ENCODE measurements around the gene DPM3. TPM values are rescaled to one million over a fixed set of nuclear protein-coding genes. Genes with fewer than 3 reads are reported as not detected.

Gene DPM3
- total and polyA plus RNA-seq, 2 of the 13 experiments (the other 11 are each of a cell fraction or from before 2014, with no cell fraction given): 23.2 to 53.4 TPM

DNA sequence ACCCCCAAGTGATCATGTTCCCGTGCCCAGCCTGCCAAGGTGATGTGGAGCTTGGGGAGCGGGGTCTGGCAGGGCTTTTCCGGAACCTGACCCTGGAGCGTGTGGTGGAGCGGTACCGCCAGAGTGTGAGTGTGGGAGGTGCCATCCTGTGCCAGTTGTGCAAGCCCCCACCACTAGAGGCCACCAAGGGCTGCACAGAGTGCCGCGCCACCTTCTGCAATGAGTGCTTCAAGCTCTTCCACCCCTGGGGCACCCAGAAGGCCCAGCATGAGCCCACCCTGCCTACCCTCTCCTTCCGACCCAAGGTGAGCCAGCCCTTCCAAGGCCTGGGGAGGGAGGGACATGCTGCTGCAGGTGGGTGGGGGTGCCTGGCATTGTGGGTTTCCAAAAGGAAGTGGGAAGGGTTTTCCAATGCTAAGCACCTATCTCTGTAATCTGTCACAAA is 35.6 kb upstream of the DPM3 start:
- no peak overlapping the region for H3K27ac ChIP-seq (ENCODE audit: extremely low read length, insufficient read depth, low read length)
- intact Hi-C loops (cut with micrococcal nuclease; ENCODE audit: unreplicated experiment): loop anchor here (1.0 kb wide), 1 partner anchor 50 kb away; no protein-coding TSS in a partner anchor

More for the DNA sequence above, 35.6 kb upstream of the DPM3 start:
- Histone ChIP-seq H3K9me3 (ENCODE audit: low read length) (no peaks in the 10 kb centered on the region), H4K20me1 (ENCODE audit: insufficient read depth, low read length) (no peaks in the 10 kb centered on the region), H3K79me2 (ENCODE audit: insufficient read depth, low read length) (peaks cover 10% of the 10 kb centered on the region), H3K9ac (ENCODE audit: insufficient read depth, low read depth, low read length) (no peak overlapping the region), H3K36me3 (replicated peaks in 1 of 2; ENCODE audit: control insufficient read depth in 1 of 2, insufficient read depth in 2 of 2, low read length in 2 of 2) (0 out of 5 replicates have a peak, but pooled peaks cover 0 to 1% of the 10 kb centered on the region in 2 experiments), H3K27me3 (ENCODE audit: control insufficient read depth in 1 of 2, insufficient read depth in 2 of 2, low read length in 2 of 2) (0 out of 5 replicates have a peak, but pooled peaks cover 0 to 1% of the 10 kb centered on the region in 2 experiments), H3K4me3 (replicated peaks in 1 of 3; ENCODE audit: insufficient read depth in 1 of 3, low read depth in 2 of 3, low read length in 3 of 3) (no peak overlapping the region), H3K4me1 (ENCODE audit: insufficient read depth, low read length) (peaks cover 55% of the 10 kb centered on the region), H2AFZ (ENCODE audit: low read length) (no peak overlapping the region), H3K4me2 (ENCODE audit: low read depth, low read length) (no peak overlapping the region)
- ChIA-PET CTCF (ENCODE audit: low intra/inter-chr PET ratio, low total read pairs) (interaction anchor here (1.2 to 1.4 kb wide), 2 partner anchors 18 to 51 kb away, joined by 6 to 12 read pairs; no protein-coding TSS in a partner anchor), POLR2A (no interaction called here)
- WGBS (ENCODE audit: low lambda C conversion rate): no CpG with 5 or more reads among the region's 9 CpGs
- ATAC-seq: no peak
- in situ Hi-C loops (cut with HindIII; ENCODE audit: extremely low pct_ligation_motif_present, low pct_unique_long_range_greater_than_20kb): no loop called here
- no peak for FAIRE-seq
- DNase-seq (ENCODE audit: low spot score): no peak
- no TSS peak for BruUV-seq (replicated peaks)
- TF ChIP-seq STAG1 (CRISPR knock-in tag; IDR thresholded peaks at IDR 0.05) (peak; percentile 19), NKX3-1 (CRISPR knock-in tag; IDR thresholded peaks at IDR 0.05) (no peak), HNRNPL (IDR thresholded peaks at IDR 0.05; ENCODE audit: low read depth, low read length) (peak; percentile 66; the same call in 1 of the 2 replicates), CTCF (CRISPR knock-in tag; IDR thresholded peaks at IDR 0.05) (0 out of 2 replicates have a peak, but pooled peaks have one; percentile 6)
- TF ChIP-seq, protein P1, sequence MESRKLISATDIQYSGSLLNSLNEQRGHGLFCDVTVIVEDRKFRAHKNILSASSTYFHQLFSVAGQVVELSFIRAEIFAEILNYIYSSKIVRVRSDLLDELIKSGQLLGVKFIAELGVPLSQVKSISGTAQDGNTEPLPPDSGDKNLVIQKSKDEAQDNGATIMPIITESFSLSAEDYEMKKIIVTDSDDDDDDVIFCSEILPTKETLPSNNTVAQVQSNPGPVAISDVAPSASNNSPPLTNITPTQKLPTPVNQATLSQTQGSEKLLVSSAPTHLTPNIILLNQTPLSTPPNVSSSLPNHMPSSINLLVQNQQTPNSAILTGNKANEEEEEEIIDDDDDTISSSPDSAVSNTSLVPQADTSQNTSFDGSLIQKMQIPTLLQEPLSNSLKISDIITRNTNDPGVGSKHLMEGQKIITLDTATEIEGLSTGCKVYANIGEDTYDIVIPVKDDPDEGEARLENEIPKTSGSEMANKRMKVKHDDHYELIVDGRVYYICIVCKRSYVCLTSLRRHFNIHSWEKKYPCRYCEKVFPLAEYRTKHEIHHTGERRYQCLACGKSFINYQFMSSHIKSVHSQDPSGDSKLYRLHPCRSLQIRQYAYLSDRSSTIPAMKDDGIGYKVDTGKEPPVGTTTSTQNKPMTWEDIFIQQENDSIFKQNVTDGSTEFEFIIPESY (CRISPR knock-in tag; IDR thresholded peaks at IDR 0.05): peak; percentile 79
